ENCODE results near the gene PAGR1. TPM values are rescaled to one million over a fixed set of nuclear protein-coding genes. Genes with fewer than 3 reads are reported as not detected.

PAGR1 gene
- polyA plus RNA-seq, 1 donor from 2014 or later = 86.8 TPM

GRCh38 chr16:29807426-29808218 lies 8.3 kb upstream of the PAGR1 start:
- H3K9ac ChIP-seq (ENCODE audit: low read length) = peak overlapping the region; percentile 99
- H3K27ac ChIP-seq (ENCODE audit: low read length) = peak overlapping the region; percentile 88

GRCh38 chr16:29808219-29808900 lies 7.6 kb upstream of the PAGR1 start:
- H3K4me2 ChIP-seq (ENCODE audit: low read length) = peak overlapping the region; percentile 69
- H3K9me2 ChIP-seq (ENCODE audit: insufficient read depth, low read length) = no peaks in the 10 kb centered on the region
- H2AFZ ChIP-seq (ENCODE audit: low read depth, low read length) = no peak overlapping the region
- peak overlapping the region; percentile 88 for H3K27ac ChIP-seq (ENCODE audit: low read length)
- H3K4me3 ChIP-seq (ENCODE audit: low read length) = peak overlapping the region; percentile 100
- H3K27me3 ChIP-seq (ENCODE audit: insufficient read depth, low read depth, low read length) = no peaks in the 10 kb centered on the region
- no peaks in the 10 kb centered on the region for H3K9me3 ChIP-seq (ENCODE audit: low read length)
- H3K36me3 ChIP-seq (ENCODE audit: insufficient read depth, low read length) = no peaks in the 10 kb centered on the region
- peaks cover 7% of the 10 kb centered on the region for H3F3A ChIP-seq (ENCODE audit: insufficient read depth, low read length, poor library complexity, severe bottlenecking)
- peaks cover 33% of the 10 kb centered on the region for H3K79me2 ChIP-seq (replicated peaks; ENCODE audit: insufficient read depth, low read length)
- H3K9ac ChIP-seq (ENCODE audit: low read length) = peak overlapping the region; percentile 99
- H4K20me1 ChIP-seq (ENCODE audit: insufficient read depth) = peaks cover 3% of the 10 kb centered on the region
- TF ChIP-seq, protein P1, sequence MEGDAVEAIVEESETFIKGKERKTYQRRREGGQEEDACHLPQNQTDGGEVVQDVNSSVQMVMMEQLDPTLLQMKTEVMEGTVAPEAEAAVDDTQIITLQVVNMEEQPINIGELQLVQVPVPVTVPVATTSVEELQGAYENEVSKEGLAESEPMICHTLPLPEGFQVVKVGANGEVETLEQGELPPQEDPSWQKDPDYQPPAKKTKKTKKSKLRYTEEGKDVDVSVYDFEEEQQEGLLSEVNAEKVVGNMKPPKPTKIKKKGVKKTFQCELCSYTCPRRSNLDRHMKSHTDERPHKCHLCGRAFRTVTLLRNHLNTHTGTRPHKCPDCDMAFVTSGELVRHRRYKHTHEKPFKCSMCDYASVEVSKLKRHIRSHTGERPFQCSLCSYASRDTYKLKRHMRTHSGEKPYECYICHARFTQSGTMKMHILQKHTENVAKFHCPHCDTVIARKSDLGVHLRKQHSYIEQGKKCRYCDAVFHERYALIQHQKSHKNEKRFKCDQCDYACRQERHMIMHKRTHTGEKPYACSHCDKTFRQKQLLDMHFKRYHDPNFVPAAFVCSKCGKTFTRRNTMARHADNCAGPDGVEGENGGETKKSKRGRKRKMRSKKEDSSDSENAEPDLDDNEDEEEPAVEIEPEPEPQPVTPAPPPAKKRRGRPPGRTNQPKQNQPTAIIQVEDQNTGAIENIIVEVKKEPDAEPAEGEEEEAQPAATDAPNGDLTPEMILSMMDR (IDR thresholded peaks at IDR 0.05; ENCODE audit: poor library complexity, severe bottlenecking) = no peak
- TF ChIP-seq EP300 (conservative IDR thresholded peaks at IDR 0.05; ENCODE audit: poor library complexity, severe bottlenecking) = no peak
- TF ChIP-seq POLR2AphosphoS5 (IDR thresholded peaks at IDR 0.05) = no peak
- no peak for TF ChIP-seq RAD21 (conservative IDR thresholded peaks at IDR 0.05)
- TF ChIP-seq TAF1 (IDR thresholded peaks at IDR 0.05; ENCODE audit: low read depth) = no peak
- no peak for TF ChIP-seq MXI1 (conservative IDR thresholded peaks at IDR 0.05; ENCODE audit: poor library complexity, severe bottlenecking)
- TF ChIP-seq SMC3 (conservative IDR thresholded peaks at IDR 0.05; ENCODE audit: poor library complexity) = no peak
- TF ChIP-seq EZH2 (IDR thresholded peaks at IDR 0.05; ENCODE audit: borderline replicate concordance, insufficient read depth, low read length, poor library complexity, severe bottlenecking) = no peak

More at GRCh38 chr16:29807426-29808218, 8.3 kb upstream of the PAGR1 start:
- Histone ChIP-seq H3K9me3 (ENCODE audit: low read length) (no peaks in the 10 kb centered on the region), H3K4me2 (ENCODE audit: low read length) (peak overlapping the region; percentile 69), H3K9me2 (ENCODE audit: insufficient read depth, low read length) (no peaks in the 10 kb centered on the region), H2AFZ (ENCODE audit: low read depth, low read length) (no peak overlapping the region), H3K27me3 (ENCODE audit: insufficient read depth, low read depth, low read length) (no peaks in the 10 kb centered on the region), H3F3A (ENCODE audit: insufficient read depth, low read length, poor library complexity, severe bottlenecking) (peaks cover 7% of the 10 kb centered on the region), H3K4me3 (ENCODE audit: low read length) (peak overlapping the region; percentile 100), H3K36me3 (ENCODE audit: insufficient read depth, low read length) (no peaks in the 10 kb centered on the region), H3K79me2 (replicated peaks; ENCODE audit: insufficient read depth, low read length) (peaks cover 25% of the 10 kb centered on the region), H4K20me1 (ENCODE audit: insufficient read depth) (peaks cover 3% of the 10 kb centered on the region)
- peak; percentile 71 for TF ChIP-seq RAD21 (conservative IDR thresholded peaks at IDR 0.05)
- no peak for TF ChIP-seq EP300 (conservative IDR thresholded peaks at IDR 0.05; ENCODE audit: poor library complexity, severe bottlenecking)
- TF ChIP-seq EZH2 (IDR thresholded peaks at IDR 0.05; ENCODE audit: borderline replicate concordance, insufficient read depth, low read length, poor library complexity, severe bottlenecking) = no peak
- TF ChIP-seq SMC3 (conservative IDR thresholded peaks at IDR 0.05; ENCODE audit: poor library complexity) = peak; percentile 73
- TF ChIP-seq POLR2AphosphoS5 (IDR thresholded peaks at IDR 0.05) = peak; percentile 58
- TF ChIP-seq TAF1 (IDR thresholded peaks at IDR 0.05; ENCODE audit: low read depth) = peak; percentile 70
- TF ChIP-seq, protein P1 (IDR thresholded peaks at IDR 0.05; ENCODE audit: poor library complexity, severe bottlenecking) = peak; percentile 78
- peak; percentile 95 for TF ChIP-seq MXI1 (conservative IDR thresholded peaks at IDR 0.05; ENCODE audit: poor library complexity, severe bottlenecking)
- TF ChIP-seq REST (IDR thresholded peaks at IDR 0.05; ENCODE audit: borderline replicate concordance) = peak; percentile 55
